GM20431 (cell line): ENCODE data around the gene UPK1A.

ENCODE experiments used
- in situ Hi-C: fragments of 300-500 bp; cut with MseI, MboI; formaldehyde crosslinking; loops from one replicate; pipeline ENCODE4 v1.15.0; 2020; ENCODE audit warnings: low sequenced_read_pairs; ENCODE audit not compliant: unreplicated experiment

UPK1A gene

GRCh38 chr19:35675589-35676140 lies 9.3 kb downstream of the UPK1A start:
- in situ Hi-C loops: no loop called here

GRCh38 chr19:35689836-35690235 lies 23.5 kb downstream of the UPK1A start:
- in situ Hi-C loops: loop anchor here (10.0 kb wide), 1 partner anchor 245 kb away; the partner anchor contains the start of gene LRFN3

- in situ Hi-C loops: loop anchor here (10.0 kb wide), 1 partner anchor 244 kb away; the partner anchor contains the start of gene LRFN3
Measured at GRCh38 chr19:35691106-35691505, 24.8 kb downstream of the UPK1A start.

GRCh38 chr19:35692010-35692409 lies 25.7 kb downstream of the UPK1A start:
- in situ Hi-C loops: loop anchor here (10.0 kb wide), 1 partner anchor 243 kb away; the partner anchor contains the start of gene LRFN3

- in situ Hi-C loops: loop anchor here (10.0 kb wide), 1 partner anchor 241 kb away; the partner anchor contains the start of gene LRFN3
Measured at GRCh38 chr19:35693422-35693821, 27.1 kb downstream of the UPK1A start.

GRCh38 chr19:35693835-35694599 lies 27.7 kb downstream of the UPK1A start:
- in situ Hi-C loops: loop anchor here (10.0 kb wide), 1 partner anchor 241 kb away; the partner anchor contains the start of gene LRFN3

GRCh38 chr19:35695895-35696422 lies 29.6 kb downstream of the UPK1A start:
- in situ Hi-C loops: loop anchor here (10.0 kb wide), 1 partner anchor 239 kb away; the partner anchor contains the start of gene LRFN3

GRCh38 chr19:35696835-35697234 lies 30.5 kb downstream of the UPK1A start:
- in situ Hi-C loops: loop anchor here (10.0 kb wide), 1 partner anchor 238 kb away; the partner anchor contains the start of gene LRFN3

- in situ Hi-C loops: no loop called here
Measured at GRCh38 chr19:35702223-35703012, 36.1 kb downstream of the UPK1A start.

- in situ Hi-C loops: no loop called here
Measured at GRCh38 chr19:35703343-35703742, 37.0 kb downstream of the UPK1A start.

- in situ Hi-C loops: no loop called here
Measured at GRCh38 chr19:35704218-35704617, 37.9 kb downstream of the UPK1A start, which contains the start of gene ZBTB32. Gene ZBTB32, plus strand, starts transcription at chr19:35704558. Its CDS starts 10,069 bp downstream, at chr19:35714627.

GRCh38 chr19:35708391-35708790 lies 42.1 kb downstream of the UPK1A start:
- in situ Hi-C loops: no loop called here

GRCh38 chr19:35710784-35711723 lies 44.7 kb downstream of the UPK1A start:
- in situ Hi-C loops: no loop called here

GRCh38 chr19:35712567-35713505 lies 46.5 kb downstream of the UPK1A start:
- in situ Hi-C loops: no loop called here

GRCh38 chr19:35713506-35713850 lies 47.2 kb downstream of the UPK1A start:
- in situ Hi-C loops: no loop called here

GRCh38 chr19:35713904-35714495 lies 47.7 kb downstream of the UPK1A start:
- in situ Hi-C loops: no loop called here

- in situ Hi-C loops: no loop called here
Measured at GRCh38 chr19:35714601-35715354, 48.5 kb downstream of the UPK1A start.
